GM23338 (cell line): ENCODE measurements around the gene SEMA3C. TPM values are rescaled to one million over a fixed set of nuclear protein-coding genes. Genes with fewer than 3 reads are reported as not detected.

Experiments
- ATAC-seq: fragments of 200-7000 bp; cut with Tn5 transposase; 3 replicates; pipeline ENCODE4 v1.9.1; 2020
- DNase-seq: peaks from one replicate; pipeline ENCODE4 v3.0.0-alpha.2; 2015; ENCODE audit warnings: low spot score
- H2AFZ ChIP-seq: fragments of 200-600 bp; sonication (generic); 2 replicates; pipeline ENCODE4 v1.8.0; 2016; ENCODE audit warnings: antibody characterized with exemption, mild to moderate bottlenecking, moderate library complexity
- H3F3A ChIP-seq: fragments of 200-600 bp; sonication (generic); replicated peaks from 2 replicates; pipeline ENCODE4 v1.8.0; 2017; ENCODE audit warnings: antibody characterized with exemption, mixed run types, low read depth
- H3K27ac ChIP-seq: fragments of 200-600 bp; sonication (generic); 2 replicates; pipeline ENCODE4 v1.6.1; 2016; ENCODE audit warnings: low read depth
- H3K27me3 ChIP-seq: fragments of 200-600 bp; sonication (generic); 2 replicates; pipeline ENCODE4 v1.8.0; 2016; ENCODE audit warnings: mild to moderate bottlenecking, mixed run types, moderate library complexity; ENCODE audit not compliant: insufficient read depth
- H3K36me3 ChIP-seq: fragments of 200-600 bp; sonication (generic); 2 replicates; pipeline ENCODE4 v1.8.0; 2016; ENCODE audit warnings: mild to moderate bottlenecking; ENCODE audit not compliant: insufficient read depth
- H3K4me1 ChIP-seq: fragments of 200-600 bp; sonication (generic); 2 replicates; pipeline ENCODE4 v1.8.0; 2016; ENCODE audit warnings: mild to moderate bottlenecking, moderate library complexity; ENCODE audit not compliant: insufficient read depth
- H3K4me2 ChIP-seq: fragments of 200-600 bp; sonication (generic); 2 replicates; pipeline ENCODE4 v1.7.1; 2017; ENCODE audit warnings: mixed run types
- H3K4me3 ChIP-seq: fragments of 200-600 bp; sonication (generic); 2 replicates; pipeline ENCODE4 v1.6.1; 2016; ENCODE audit warnings: mixed run types
- H3K79me2 ChIP-seq: fragments of 200-600 bp; sonication (generic); replicated peaks from 2 replicates; pipeline ENCODE4 v1.8.0; 2017; ENCODE audit warnings: mild to moderate bottlenecking; ENCODE audit not compliant: insufficient read depth
- H3K9me2 ChIP-seq: fragments of 200-600 bp; sonication (generic); 2 replicates; pipeline ENCODE4 v1.8.0; 2017; ENCODE audit not compliant: insufficient read depth
- H4K20me1 ChIP-seq: fragments of 200-600 bp; sonication (generic); replicated peaks from 2 replicates; pipeline ENCODE4 v1.8.0; 2017; ENCODE audit warnings: mild to moderate bottlenecking; ENCODE audit not compliant: insufficient read depth
- H3K27ac Mint-ChIP-seq: 2 replicates; pipeline ENCODE4 v1.8.0; 2020; ENCODE audit warnings: inconsistent platforms, mild to moderate bottlenecking, moderate library complexity, mixed read lengths
- H3K27me3 Mint-ChIP-seq: 3 replicates; pipeline ENCODE4 v1.8.0; 2022; ENCODE audit warnings: low read depth, mild to moderate bottlenecking, moderate library complexity, mixed read lengths, inconsistent platforms; ENCODE audit not compliant: insufficient read depth, poor library complexity
- H3K36me3 Mint-ChIP-seq: 3 replicates; pipeline ENCODE4 v1.8.0; 2021; ENCODE audit warnings: low read depth, mild to moderate bottlenecking, inconsistent platforms, moderate library complexity, mixed read lengths
- H3K4me1 Mint-ChIP-seq: 3 replicates; pipeline ENCODE4 v1.8.0; 2020; ENCODE audit warnings: mild to moderate bottlenecking, inconsistent platforms, mixed read lengths
- H3K4me3 Mint-ChIP-seq: 3 replicates; pipeline ENCODE4 v1.8.0; 2021; ENCODE audit warnings: moderate library complexity, mild to moderate bottlenecking, inconsistent platforms, mixed read lengths
- H3K9me3 Mint-ChIP-seq: 3 replicates; pipeline ENCODE4 v1.8.0; 2020; ENCODE audit warnings: moderate library complexity, mild to moderate bottlenecking, inconsistent platforms, mixed read lengths
- ETS1 ChIP-seq: IDR thresholded peaks from 2 replicates; pipeline ENCODE4 v1.6.1; 2016; ENCODE audit warnings: antibody characterized with exemption
- EZH2 ChIP-seq: fragments of 200-600 bp; sonication (generic); IDR thresholded peaks from one replicate; pipeline ENCODE4 v1.8.0; 2017; ENCODE audit warnings: antibody characterized with exemption, mild to moderate bottlenecking, low read depth; ENCODE audit not compliant: unreplicated experiment
- JUNB ChIP-seq: IDR thresholded peaks from one replicate; pipeline ENCODE4 v1.6.1; 2016; ENCODE audit warnings: antibody characterized with exemption; ENCODE audit not compliant: unreplicated experiment
- NANOG ChIP-seq: IDR thresholded peaks from 2 replicates; pipeline ENCODE4 v1.6.1; 2016; ENCODE audit warnings: antibody characterized with exemption, borderline replicate concordance
- POLR2AphosphoS5 ChIP-seq: IDR thresholded peaks from 2 replicates; pipeline ENCODE4 v1.6.1; 2016; ENCODE audit warnings: antibody characterized with exemption, low read depth
- STAT1 ChIP-seq: IDR thresholded peaks from one replicate; pipeline ENCODE4 v1.6.1; 2016; ENCODE audit warnings: antibody characterized with exemption; ENCODE audit not compliant: unreplicated experiment
- ZNF114 ChIP-seq: fragments of 250-450 bp; sonication (Bioruptor Pico); IDR thresholded peaks from 2 replicates; pipeline ENCODE4 v1.5.0; 2020; ENCODE audit warnings: mild to moderate bottlenecking, moderate library complexity
- ZNF462 ChIP-seq: fragments of 250-450 bp; sonication (Bioruptor Pico); IDR thresholded peaks from 2 replicates; pipeline ENCODE4 v1.5.0; 2020; ENCODE audit warnings: mild to moderate bottlenecking, moderate library complexity
- polyA plus RNA-seq: library from polyadenylated mRNA; unstranded; fragments of >200 nt; fragmentation: Nextera tagmentation; extraction: Ambion mirVana; gene quantifications from 2 replicates; pipeline ENCODE4 v1.2.1, GENCODE V29; 2016
- total RNA-seq: library from RNA; depleted of rRNA; stranded (reverse); fragments of >200 nt; shearing (Covaris generic); gene quantifications from 2 replicates; pipeline ENCODE4 v1.2.3, GENCODE V29; 2014

SEMA3C gene
- total and polyA plus RNA-seq, 2 experiments from 2014 or later: 1.0 to 3.5 TPM

- TF ChIP-seq ZNF462 (CRISPR knock-in tag) (no peak), NANOG (no peak), EZH2 (no peak)
Measured at GRCh38 chr7:80804589-80804988, 114.3 kb downstream of the SEMA3C start (continued).

- no peak overlapping the region for H3K27ac ChIP-seq
- no peaks in the 10 kb centered on the region for H3K4me1 ChIP-seq
- DNase-seq (no peak), ATAC-seq (no peak)
- no peaks in the 10 kb centered on the region for H3F3A ChIP-seq
- no peak overlapping the region for H3K4me3 Mint-ChIP-seq
- no peaks in the 10 kb centered on the region; the same call in 1 of the 2 replicates for H4K20me1 ChIP-seq
- H3K9me3 Mint-ChIP-seq: no peaks in the 10 kb centered on the region
- H3K4me3 ChIP-seq: no peak overlapping the region
- H3K36me3 Mint-ChIP-seq: no peaks in the 10 kb centered on the region
- no peak overlapping the region for H2AFZ ChIP-seq
- no peak overlapping the region for H3K4me2 ChIP-seq
- no peaks in the 10 kb centered on the region for H3K27me3 Mint-ChIP-seq
- no peaks in the 10 kb centered on the region for H3K27me3 ChIP-seq
- no peaks in the 10 kb centered on the region for H3K36me3 ChIP-seq
- no peaks in the 10 kb centered on the region for H3K79me2 ChIP-seq
- no peaks in the 10 kb centered on the region for H3K9me2 ChIP-seq
- no peak overlapping the region for H3K27ac Mint-ChIP-seq
- no peaks in the 10 kb centered on the region for H3K4me1 Mint-ChIP-seq
- TF ChIP-seq NANOG: no peak
- TF ChIP-seq EZH2: no peak
- TF ChIP-seq ETS1: no peak
- no peak for TF ChIP-seq ZNF462 (CRISPR knock-in tag)
- no peak for TF ChIP-seq POLR2AphosphoS5
- TF ChIP-seq JUNB: no peak
- TF ChIP-seq STAT1: no peak
- TF ChIP-seq ZNF114 (CRISPR knock-in tag): no peak
Measured at GRCh38 chr7:80802527-80802926, 116.3 kb downstream of the SEMA3C start.
